Cardiac septum (tissue), 1 donor: ENCODE data around the gene RBM15. TPM values are rescaled to one million over a fixed set of nuclear protein-coding genes. Genes with fewer than 3 reads are reported as not detected.

Experiments used
- DNase-seq: peaks from one replicate; pipeline ENCODE4 v3.0.0-alpha.2; 2020; ENCODE audit warnings: low spot score
- intact Hi-C: fragments of 100-400 bp; cut with DNase I; formaldehyde crosslinking; loops from one replicate; pipeline ENCODE4 v1.14.0; 2022
- total RNA-seq: library from RNA; stranded (reverse); fragmentation: NEBNext Ultra II Directional; extraction: Animal tissue kit (Norgen Biotek cat#: 25700); gene quantifications from one replicate; pipeline ENCODE4 v1.2.1, GENCODE V29; 2021
- donor health status: DM: no; HTN: no; CAD: no.

RBM15 gene
- total RNA-seq, 1 donor from 2014 or later, result 22.7 TPM

GRCh38 chr1:110345480-110345879 is 6.3 kb downstream of the RBM15 start:
- intact Hi-C loops, result no loop called here
- no peak for DNase-seq

- intact Hi-C loops, result no loop called here
- no peak for DNase-seq
Observed at GRCh38 chr1:110346690-110347089, 7.5 kb downstream of the RBM15 start.

GRCh38 chr1:110347182-110347893 is 8.2 kb downstream of the RBM15 start:
- intact Hi-C loops, result no loop called here
- no peak for DNase-seq

- no peak for DNase-seq
- intact Hi-C loops, result no loop called here
Observed at GRCh38 chr1:110348050-110348449, 8.9 kb downstream of the RBM15 start.

- intact Hi-C loops, result no loop called here
- no peak for DNase-seq
Observed at GRCh38 chr1:110348771-110349170, 9.6 kb downstream of the RBM15 start.

- intact Hi-C loops, result no loop called here
Observed at GRCh38 chr1:110350360-110350759, 11.2 kb downstream of the RBM15 start.

GRCh38 chr1:110355321-110355720 is 16.1 kb downstream of the RBM15 start:
- intact Hi-C loops, result no loop called here
- no peak for DNase-seq

More at GRCh38 chr1:110350360-110350759, 11.2 kb downstream of the RBM15 start:
- DNase-seq, result no peak

GRCh38 chr1:110356379-110356778 is 17.2 kb downstream of the RBM15 start:
- intact Hi-C loops, result no loop called here
- DNase-seq, result no peak

- intact Hi-C loops, result no loop called here
- no peak for DNase-seq
Observed at GRCh38 chr1:110360431-110360830, 21.3 kb downstream of the RBM15 start.

GRCh38 chr1:110361856-110362255 is 22.7 kb downstream of the RBM15 start:
- no peak for DNase-seq

GRCh38 chr1:110364221-110364620 is 25.0 kb downstream of the RBM15 start:
- DNase-seq, result no peak
- intact Hi-C loops, result no loop called here

More at GRCh38 chr1:110361856-110362255, 22.7 kb downstream of the RBM15 start:
- intact Hi-C loops, result no loop called here

- DNase-seq, result no peak
- intact Hi-C loops, result no loop called here
Observed at GRCh38 chr1:110370827-110371226, 31.6 kb downstream of the RBM15 start.

GRCh38 chr1:110375490-110375889 is 36.3 kb downstream of the RBM15 start:
- DNase-seq, result no peak
- intact Hi-C loops, result no loop called here

GRCh38 chr1:110380672-110381283 is 41.6 kb downstream of the RBM15 start:
- intact Hi-C loops, result no loop called here
- no peak for DNase-seq

GRCh38 chr1:110383251-110383990 is 44.2 kb downstream of the RBM15 start:
- no peak for DNase-seq
- intact Hi-C loops, result no loop called here

GRCh38 chr1:110384581-110385321 is 45.6 kb downstream of the RBM15 start:
- no peak for DNase-seq
- intact Hi-C loops, result no loop called here

- intact Hi-C loops, result no loop called here
- DNase-seq, result no peak
Observed at GRCh38 chr1:110385369-110385768, 46.2 kb downstream of the RBM15 start.

GRCh38 chr1:110387048-110387754 is 48.0 kb downstream of the RBM15 start:
- no peak for DNase-seq
- intact Hi-C loops, result no loop called here

- no peak for DNase-seq
- intact Hi-C loops, result no loop called here
Observed at GRCh38 chr1:110390096-110390495, 50.9 kb downstream of the RBM15 start.
